Ovary (tissue), 9 donors: Measurements from ENCODE around the gene C9orf50. TPM values are rescaled to one million over a fixed set of nuclear protein-coding genes. Genes with fewer than 3 reads are reported as not detected.

ENCODE experiments used
- DNase-seq, 5 donors: peaks; one replicate each; pipeline ENCODE4 v3.0.0-alpha.2; 2019 to 2020
- H3K27ac ChIP-seq, 2 donors: fragments of 200-600 bp; one replicate each; pipeline versions ENCODE4 v1.5.1 to v1.8.0; 2019 to 2022
- H3K27me3 ChIP-seq: fragments of 200-600 bp; one replicate; pipeline ENCODE4 v1.8.0; 2022
- H3K36me3 ChIP-seq: fragments of 200-600 bp; sonication (generic); one replicate; pipeline ENCODE4 v1.5.1; 2019
- H3K4me1 ChIP-seq: one replicate; pipeline ENCODE4 v1.8.1; 2013; ENCODE audit warnings: mild to moderate bottlenecking, moderate library complexity; ENCODE audit not compliant: insufficient read depth
- H3K4me3 ChIP-seq: fragments of 200-600 bp; sonication (generic); one replicate; pipeline ENCODE4 v1.5.1; 2017
- H3K9me3 ChIP-seq, 2 donors: fragments of 200-600 bp in 1 of 2; sonication (generic) in 1 of 2; one replicate each; pipeline versions ENCODE4 v1.5.1 to v1.8.1; 2013 to 2019; ENCODE audit warnings: mild to moderate bottlenecking in 1 of 2, moderate library complexity in 1 of 2
- CTCF ChIP-seq, 3 donors: fragments of 450-650 bp in 2 of 3; fragments of 200-600 bp in 1 of 3; IDR thresholded peaks; one replicate each; pipeline versions ENCODE4 v1.5.1 to v1.8.0; 2016 to 2022; ENCODE audit warnings: antibody characterized with exemption in 3 of 3, mild to moderate bottlenecking in 1 of 3
- EP300 ChIP-seq: sonication (generic); formaldehyde crosslinking; IDR thresholded peaks from one replicate; pipeline ENCODE4 v1.6.1; 2017; ENCODE audit warnings: antibody characterized with exemption
- POLR2A ChIP-seq: fragments of 450-650 bp; IDR thresholded peaks from one replicate; pipeline ENCODE4 v1.6.1; 2017; ENCODE audit warnings: antibody characterized with exemption, mild to moderate bottlenecking, moderate library complexity
- WGBS, 3 donors: extraction: QIAGEN DNeasy Blood & Tissue Kit in 1 of 3; methylation state at CpG; one replicate each; pipeline versions ENCODE4 v1.1.5 to v1.1.7; 2013 to 2017; 5-methylcytosine and 5-hydroxymethylcytosine counted together
- intact Hi-C, 4 donors: fragments of 100-400 bp; cut with DNase I; formaldehyde crosslinking; loops; one replicate each; pipeline versions ENCODE4 v1.11.0 to v1.15.1; 2022 to 2023
- polyA plus RNA-seq, 2 donors: library from polyadenylated mRNA; stranded (reverse); fragments of 200-250 nt in 1 of 2; fragments of 350-450 nt in 1 of 2; fragmentation: Illumina TruSeq in 1 of 2; extraction: RNeasy Lipid Tissue Mini Kit (QIAGEN cat#74804) in 1 of 2; gene quantifications; one replicate each; pipeline ENCODE4 v1.2.3, GENCODE V29; 2013 to 2014
- total RNA-seq, 7 donors: library from RNA; depleted of rRNA in 2 of 7; stranded (reverse); fragments of >200 nt in 2 of 7; fragmentation: NEBNext Ultra II Directional in 3 of 7; extraction: Animal tissue kit (Norgen Biotek cat#: 25700) in 3 of 7; gene quantifications; one replicate each; pipeline versions ENCODE4 v1.1.0 to v1.2.4, GENCODE V29; 2016 to 2023
- donor health status: DM: no; HTN: no; CAD: no; lungs with moderate emphysema.
- donor health status: DM: no; HTN: no; CAD: no.
- donor health status: Bipolar disorder and iron deficiency.
- donor health status: DM: yes; HTN: yes; CAD: no.
- donor health status: DM: no; HTN: no; CAD: no.
- donor health status: DM: yes; HTN: yes; CAD: no.

The C9orf50 gene
- total and polyA plus RNA-seq, 9 donors = 0.07 to 1.1 (median 0.30) TPM; not detected in 6

- intact Hi-C loops = loop anchor here in 1 of 4 donors (5.0 kb wide), 1 partner anchor 488 kb away; no protein-coding TSS in a partner anchor
- no peaks in the 10 kb centered on the region for H3K27me3 ChIP-seq
- no peak overlapping the region for H3K27ac ChIP-seq
- no peak for DNase-seq
- TF ChIP-seq POLR2A (no peak), CTCF (IDR thresholded peaks at IDR 0.05) (no peak), EP300 (no peak)
- WGBS, 3 donors = 35 to 45% (median 43%) methylated on average over 9 of the region's 9 CpGs
- no peaks in the 10 kb centered on the region for H3K36me3 ChIP-seq
- H3K9me3 ChIP-seq = no peaks in the 10 kb centered on the region
- H3K4me3 ChIP-seq = no peak overlapping the region
- H3K4me1 ChIP-seq = peaks cover 14% of the 10 kb centered on the region
Observed at GRCh38 chr9:129624947-129625346, 4.0 kb upstream of the C9orf50 start.

GRCh38 chr9:129624168-129624759 lies 3.4 kb upstream of the C9orf50 start:
- no peaks in the 10 kb centered on the region for H3K9me3 ChIP-seq
- no peaks in the 10 kb centered on the region for H3K36me3 ChIP-seq
- WGBS, 3 donors = 42 to 48% (median 43%) methylated on average over 12 of the region's 12 CpGs
- no peaks in the 10 kb centered on the region for H3K27me3 ChIP-seq
- intact Hi-C loops = no loop called here
- no peak overlapping the region for H3K4me3 ChIP-seq
- DNase-seq = peak in 3 of 5 donors; percentile 58 to 68 (median 66)
- H3K4me1 ChIP-seq = peaks cover 14% of the 10 kb centered on the region
- peak; percentile 16 to 43 (median 37) for TF ChIP-seq CTCF (IDR thresholded peaks at IDR 0.05)
- no peak for TF ChIP-seq POLR2A
- no peak overlapping the region for H3K27ac ChIP-seq

GRCh38 chr9:129623331-129623730 lies 2.4 kb upstream of the C9orf50 start:
- Histone ChIP-seq H3K4me3 (no peak overlapping the region), H3K9me3 (no peaks in the 10 kb centered on the region), H3K4me1 (peaks cover 14% of the 10 kb centered on the region), H3K36me3 (no peaks in the 10 kb centered on the region), H3K27me3 (no peaks in the 10 kb centered on the region), H3K27ac (no peak overlapping the region)
- 56 to 64% (median 62%) methylated on average over 6 of the region's 6 CpGs for WGBS, 3 donors
- TF ChIP-seq POLR2A (no peak), EP300 (no peak), CTCF (IDR thresholded peaks at IDR 0.05) (no peak)
- DNase-seq = no peak
- intact Hi-C loops = no loop called here

GRCh38 chr9:129619787-129620668 lies 873 bp downstream of the C9orf50 start:
- TF ChIP-seq CTCF (IDR thresholded peaks at IDR 0.05) = no peak
- Histone ChIP-seq H3K27ac (no peak overlapping the region), H3K27me3 (no peaks in the 10 kb centered on the region), H3K4me3 (peak overlapping the region; percentile 36), H3K9me3 (no peaks in the 10 kb centered on the region), H3K4me1 (peaks cover 4% of the 10 kb centered on the region), H3K36me3 (no peaks in the 10 kb centered on the region)
- intact Hi-C loops = loop anchor here in 1 of 4 donors (10.0 kb wide), 1 partner anchor 295 kb away; no protein-coding TSS in a partner anchor
- DNase-seq = peak in 1 of 5 donors; percentile 48
- WGBS, 3 donors = 1 to 2% (median 2%) methylated on average over 54 to 82 of the region's 82 CpGs
